Type B pancreatic cell (in vitro differentiated cells): ENCODE data around the gene MPST. TPM values are rescaled to one million over a fixed set of nuclear protein-coding genes. Genes with fewer than 3 reads are reported as not detected.

Experiments
- DNase-seq: peaks from one replicate; pipeline ENCODE4 v3.0.0; 2021; ENCODE audit warnings: mixed read lengths; ENCODE audit not compliant: unreplicated experiment; ENCODE audit errors: extremely low spot score
- H3K27ac Mint-ChIP-seq: 2 replicates; pipeline ENCODE4 v1.8.0; 2021; ENCODE audit warnings: mild to moderate bottlenecking, mixed read lengths
- H3K27me3 Mint-ChIP-seq: 2 replicates; pipeline ENCODE4 v1.8.0; 2021; ENCODE audit warnings: mixed read lengths
- H3K36me3 Mint-ChIP-seq: 2 replicates; pipeline ENCODE4 v1.8.0; 2021; ENCODE audit warnings: mixed read lengths
- H3K4me1 Mint-ChIP-seq: one replicate; pipeline ENCODE4 v1.8.0; 2021; ENCODE audit warnings: mixed read lengths; ENCODE audit not compliant: unreplicated experiment
- H3K4me3 Mint-ChIP-seq: 2 replicates; pipeline ENCODE4 v1.8.0; 2021; ENCODE audit warnings: mild to moderate bottlenecking, mixed read lengths
- H3K9me3 Mint-ChIP-seq: 2 replicates; pipeline ENCODE4 v1.8.0; 2021; ENCODE audit warnings: mixed read lengths
- CTCF ChIP-seq: fragments of 200-600 bp; sonication (generic); conservative IDR thresholded peaks from 2 replicates; pipeline ENCODE4 v1.5.0; 2021; ENCODE audit warnings: antibody characterized with exemption, mild to moderate bottlenecking
- total RNA-seq: library from RNA; stranded (reverse); gene quantifications from 2 replicates; pipeline ENCODE4 v1.2.1, GENCODE V29; 2021; ENCODE audit warnings: low replicate concordance

MPST gene
- total RNA-seq, 1 donor from 2014 or later, result 71.3 TPM

GRCh38 chr22:37054600-37055365, 35.2 kb downstream of the MPST start:
- Mint-ChIP-seq H3K4me3 (no peak overlapping the region), H3K36me3 (no peaks in the 10 kb centered on the region), H3K4me1 (peaks cover 12% of the 10 kb centered on the region), H3K27ac (no peak overlapping the region), H3K9me3 (no peaks in the 10 kb centered on the region), H3K27me3 (no peaks in the 10 kb centered on the region)
- TF ChIP-seq CTCF, result no peak
- no peak for DNase-seq

GRCh38 chr22:37056246-37056645, 36.7 kb downstream of the MPST start:
- H3K27me3 Mint-ChIP-seq, result no peaks in the 10 kb centered on the region
- H3K27ac Mint-ChIP-seq, result no peak overlapping the region
- no peak overlapping the region for H3K4me3 Mint-ChIP-seq
- TF ChIP-seq CTCF, result no peak
- H3K9me3 Mint-ChIP-seq, result no peaks in the 10 kb centered on the region
- no peak for DNase-seq
- H3K4me1 Mint-ChIP-seq, result peaks cover 12% of the 10 kb centered on the region
- H3K36me3 Mint-ChIP-seq, result no peaks in the 10 kb centered on the region

- DNase-seq, result no peak
- H3K27ac Mint-ChIP-seq, result no peak overlapping the region
- TF ChIP-seq CTCF, result no peak
- no peaks in the 10 kb centered on the region for H3K27me3 Mint-ChIP-seq
- H3K4me1 Mint-ChIP-seq, result peaks cover 12% of the 10 kb centered on the region
- H3K9me3 Mint-ChIP-seq, result no peaks in the 10 kb centered on the region
- no peak overlapping the region for H3K4me3 Mint-ChIP-seq
- H3K36me3 Mint-ChIP-seq, result no peaks in the 10 kb centered on the region
Observed at GRCh38 chr22:37057226-37057625, 37.7 kb downstream of the MPST start.

- H3K4me3 Mint-ChIP-seq, result no peak overlapping the region
- no peak for TF ChIP-seq CTCF
- peaks cover 8% of the 10 kb centered on the region for H3K4me1 Mint-ChIP-seq
- H3K27ac Mint-ChIP-seq, result no peak overlapping the region
- no peaks in the 10 kb centered on the region for H3K9me3 Mint-ChIP-seq
- H3K27me3 Mint-ChIP-seq, result no peaks in the 10 kb centered on the region
- H3K36me3 Mint-ChIP-seq, result no peaks in the 10 kb centered on the region
- no peak for DNase-seq
Observed at GRCh38 chr22:37057796-37058510, 38.4 kb downstream of the MPST start.

GRCh38 chr22:37058917-37059701, 39.6 kb downstream of the MPST start:
- H3K27me3 Mint-ChIP-seq, result no peaks in the 10 kb centered on the region
- H3K9me3 Mint-ChIP-seq, result no peaks in the 10 kb centered on the region
- no peak overlapping the region for H3K27ac Mint-ChIP-seq
- no peak for TF ChIP-seq CTCF
- no peak overlapping the region for H3K4me3 Mint-ChIP-seq
- no peaks in the 10 kb centered on the region for H3K36me3 Mint-ChIP-seq
- H3K4me1 Mint-ChIP-seq, result no peaks in the 10 kb centered on the region
- no peak for DNase-seq
